ENCODE data around the gene RHOJ.
"Not testable (repeated sequence)": the region's sequence is repeated elsewhere in the genome, so short reads cannot be mapped to it uniquely, and the experiment has no call there.

Gene RHOJ

DNA sequence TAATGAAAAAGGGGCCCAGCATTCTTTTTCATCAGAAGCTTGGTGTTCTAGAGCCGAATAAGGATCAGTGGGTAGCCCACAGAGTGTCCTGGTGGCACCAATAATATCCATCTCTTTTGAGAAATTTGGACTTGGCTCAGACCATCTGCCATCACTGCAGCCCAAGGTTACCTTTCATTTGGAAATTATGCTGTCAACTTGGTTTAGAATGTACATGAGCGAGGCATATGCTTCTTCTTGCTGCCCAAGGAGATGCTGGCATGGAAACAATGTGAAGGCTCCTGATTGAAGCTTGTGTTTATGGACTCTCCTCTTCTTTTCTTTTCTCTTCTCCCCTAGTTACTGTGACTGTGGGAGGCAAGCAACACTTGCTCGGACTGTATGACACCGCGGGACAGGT, 64.5 kb downstream of the RHOJ start:
- no peaks in the 10 kb centered on the region for H3K4me1 ChIP-seq (ENCODE audit: control insufficient read depth, insufficient read depth, low read length)
- H3K36me3 ChIP-seq (ENCODE audit: control insufficient read depth, insufficient read depth, low read length): no peaks in the 10 kb centered on the region
- no peak overlapping the region for H3K4me3 ChIP-seq (ENCODE audit: low read depth, low read length)
- no peak overlapping the region for H3K27ac ChIP-seq (ENCODE audit: low read depth, low read length)
- no peak overlapping the region for H3K9ac ChIP-seq (ENCODE audit: low read depth, low read length)
- no peaks in the 10 kb centered on the region for H3K27me3 ChIP-seq (ENCODE audit: control insufficient read depth, insufficient read depth, low read length)
- peaks cover 18% of the 10 kb centered on the region for H3K9me3 ChIP-seq (ENCODE audit: control insufficient read depth, insufficient read depth, low read length)

- no peaks in the 10 kb centered on the region for H3K36me3 ChIP-seq (ENCODE audit: control insufficient read depth, insufficient read depth, low read length)
- no peaks in the 10 kb centered on the region for H3K27me3 ChIP-seq (ENCODE audit: control insufficient read depth, insufficient read depth, low read length)
- peaks cover 18% of the 10 kb centered on the region for H3K9me3 ChIP-seq (ENCODE audit: control insufficient read depth, insufficient read depth, low read length)
- no peaks in the 10 kb centered on the region for H3K4me1 ChIP-seq (ENCODE audit: control insufficient read depth, insufficient read depth, low read length)
- H3K4me3 ChIP-seq (ENCODE audit: low read depth, low read length): no peak overlapping the region
- no peak overlapping the region for H3K27ac ChIP-seq (ENCODE audit: low read depth, low read length)
- H3K9ac ChIP-seq (ENCODE audit: low read depth, low read length): no peak overlapping the region
These were observed 65.5 kb downstream of the RHOJ start for GRCh38 chr14:63269561-63270225.

- Histone ChIP-seq H3K9ac (ENCODE audit: low read depth, low read length) (no peak overlapping the region), H3K27me3 (ENCODE audit: control insufficient read depth, insufficient read depth, low read length) (no peaks in the 10 kb centered on the region)
These were observed 68.9 kb downstream of the RHOJ start for GRCh38 chr14:63273129-63273528.

DNA sequence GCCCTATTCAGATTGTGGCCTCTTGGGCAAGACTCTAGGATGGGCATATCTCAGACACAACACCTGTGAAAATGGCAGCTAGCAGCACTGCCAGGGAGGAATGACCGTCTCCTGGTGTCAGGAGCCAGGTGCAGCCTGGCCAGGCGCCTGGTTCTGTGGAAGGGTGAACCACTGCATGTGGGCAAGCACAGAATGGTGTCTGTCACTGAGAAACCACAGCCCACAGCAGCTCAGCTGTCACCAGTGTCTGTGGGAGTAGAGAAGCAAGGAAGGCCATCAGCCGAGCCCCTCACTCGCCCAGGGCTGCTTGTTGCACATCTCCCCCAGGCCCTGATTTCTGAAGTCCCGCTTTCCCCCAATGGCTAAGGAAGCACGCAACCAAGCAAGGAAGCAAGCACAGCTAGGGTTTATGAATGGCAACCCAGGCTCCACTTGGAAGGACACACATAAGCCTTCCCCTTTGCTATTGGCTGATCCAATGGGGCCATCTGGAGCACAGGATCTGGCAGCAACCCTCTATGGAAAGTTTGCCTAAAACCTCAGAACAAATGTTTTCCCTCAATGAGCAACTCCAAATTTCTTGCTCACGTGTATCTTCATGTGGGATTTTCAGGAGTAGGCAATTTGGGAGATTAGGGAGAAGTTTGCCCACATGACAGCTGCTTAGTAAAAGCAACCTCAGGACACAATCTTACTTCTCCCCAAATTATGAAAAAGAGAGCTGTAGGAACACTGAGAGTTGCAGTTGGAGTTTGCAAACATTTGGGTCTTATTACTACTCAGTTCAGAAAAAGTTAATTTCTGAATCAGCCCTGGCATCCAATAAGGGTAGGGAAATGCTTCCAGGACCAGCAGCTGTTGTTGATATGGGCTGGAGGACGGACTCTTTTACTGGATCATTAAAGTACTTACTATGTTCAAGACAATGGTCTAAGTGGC, 69.7 kb downstream of the RHOJ start:
- Histone ChIP-seq H3K9ac (ENCODE audit: low read depth, low read length) (no peak overlapping the region), H3K9me3 (ENCODE audit: control insufficient read depth, insufficient read depth, low read length) (no peaks in the 10 kb centered on the region), H3K4me1 (ENCODE audit: control insufficient read depth, insufficient read depth, low read length) (peaks cover 14% of the 10 kb centered on the region), H3K27me3 (ENCODE audit: control insufficient read depth, insufficient read depth, low read length) (no peaks in the 10 kb centered on the region), H3K36me3 (ENCODE audit: control insufficient read depth, insufficient read depth, low read length) (no peaks in the 10 kb centered on the region), H3K27ac (ENCODE audit: low read depth, low read length) (no peak overlapping the region), H3K4me3 (ENCODE audit: low read depth, low read length) (no peak overlapping the region)

More at GRCh38 chr14:63273129-63273528, 68.9 kb downstream of the RHOJ start:
- Histone ChIP-seq H3K9me3 (ENCODE audit: control insufficient read depth, insufficient read depth, low read length) (no peaks in the 10 kb centered on the region), H3K36me3 (ENCODE audit: control insufficient read depth, insufficient read depth, low read length) (no peaks in the 10 kb centered on the region), H3K27ac (ENCODE audit: low read depth, low read length) (no peak overlapping the region), H3K4me3 (ENCODE audit: low read depth, low read length) (no peak overlapping the region), H3K4me1 (ENCODE audit: control insufficient read depth, insufficient read depth, low read length) (peaks cover 14% of the 10 kb centered on the region)

GRCh38 chr14:63275611-63276010, 71.4 kb downstream of the RHOJ start:
- H3K27ac ChIP-seq (ENCODE audit: low read depth, low read length): no peak overlapping the region
- H3K9ac ChIP-seq (ENCODE audit: low read depth, low read length): no peak overlapping the region
- no peaks in the 10 kb centered on the region for H3K9me3 ChIP-seq (ENCODE audit: control insufficient read depth, insufficient read depth, low read length)

DNA sequence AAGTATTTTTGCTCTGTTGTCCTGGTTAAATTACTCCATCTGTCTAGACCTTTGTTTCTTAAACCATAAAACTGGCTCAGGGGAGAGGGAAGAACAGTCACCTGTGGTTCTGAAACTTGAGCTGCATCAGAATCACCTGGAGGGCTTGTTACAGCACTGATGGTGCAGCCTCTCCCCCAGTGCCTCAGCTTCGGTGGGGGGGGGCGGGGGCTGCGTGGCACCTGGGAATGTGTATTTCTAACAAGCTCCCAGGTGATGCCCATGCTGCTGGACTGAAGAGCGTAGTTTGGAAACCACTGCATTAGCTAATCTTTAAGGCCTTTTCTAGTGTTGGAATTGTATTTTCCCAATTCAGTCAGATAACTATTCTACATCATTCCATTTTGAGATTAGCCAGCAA, 71.8 kb downstream of the RHOJ start:
- no peak overlapping the region for H3K27ac ChIP-seq (ENCODE audit: low read depth, low read length)
- no peaks in the 10 kb centered on the region for H3K9me3 ChIP-seq (ENCODE audit: control insufficient read depth, insufficient read depth, low read length)
- H3K36me3 ChIP-seq (ENCODE audit: control insufficient read depth, insufficient read depth, low read length): no peaks in the 10 kb centered on the region
- no peak overlapping the region for H3K9ac ChIP-seq (ENCODE audit: low read depth, low read length)
- no peak overlapping the region for H3K4me3 ChIP-seq (ENCODE audit: low read depth, low read length)
- no peaks in the 10 kb centered on the region for H3K27me3 ChIP-seq (ENCODE audit: control insufficient read depth, insufficient read depth, low read length)
- peaks cover 14% of the 10 kb centered on the region for H3K4me1 ChIP-seq (ENCODE audit: control insufficient read depth, insufficient read depth, low read length)

More at GRCh38 chr14:63275611-63276010, 71.4 kb downstream of the RHOJ start:
- H3K27me3 ChIP-seq (ENCODE audit: control insufficient read depth, insufficient read depth, low read length): no peaks in the 10 kb centered on the region
- H3K36me3 ChIP-seq (ENCODE audit: control insufficient read depth, insufficient read depth, low read length): no peaks in the 10 kb centered on the region
- peaks cover 14% of the 10 kb centered on the region for H3K4me1 ChIP-seq (ENCODE audit: control insufficient read depth, insufficient read depth, low read length)
- H3K4me3 ChIP-seq (ENCODE audit: low read depth, low read length): no peak overlapping the region

GRCh38 chr14:63276492-63277342, 72.5 kb downstream of the RHOJ start:
- no peaks in the 10 kb centered on the region for H3K36me3 ChIP-seq (ENCODE audit: control insufficient read depth, insufficient read depth, low read length)
- H3K27me3 ChIP-seq (ENCODE audit: control insufficient read depth, insufficient read depth, low read length): no peaks in the 10 kb centered on the region
- no peaks in the 10 kb centered on the region for H3K9me3 ChIP-seq (ENCODE audit: control insufficient read depth, insufficient read depth, low read length)
- peaks cover 14% of the 10 kb centered on the region for H3K4me1 ChIP-seq (ENCODE audit: control insufficient read depth, insufficient read depth, low read length)
- H3K9ac ChIP-seq (ENCODE audit: low read depth, low read length): no peak overlapping the region
- H3K27ac ChIP-seq (ENCODE audit: low read depth, low read length): no peak overlapping the region
- no peak overlapping the region for H3K4me3 ChIP-seq (ENCODE audit: low read depth, low read length)

DNA sequence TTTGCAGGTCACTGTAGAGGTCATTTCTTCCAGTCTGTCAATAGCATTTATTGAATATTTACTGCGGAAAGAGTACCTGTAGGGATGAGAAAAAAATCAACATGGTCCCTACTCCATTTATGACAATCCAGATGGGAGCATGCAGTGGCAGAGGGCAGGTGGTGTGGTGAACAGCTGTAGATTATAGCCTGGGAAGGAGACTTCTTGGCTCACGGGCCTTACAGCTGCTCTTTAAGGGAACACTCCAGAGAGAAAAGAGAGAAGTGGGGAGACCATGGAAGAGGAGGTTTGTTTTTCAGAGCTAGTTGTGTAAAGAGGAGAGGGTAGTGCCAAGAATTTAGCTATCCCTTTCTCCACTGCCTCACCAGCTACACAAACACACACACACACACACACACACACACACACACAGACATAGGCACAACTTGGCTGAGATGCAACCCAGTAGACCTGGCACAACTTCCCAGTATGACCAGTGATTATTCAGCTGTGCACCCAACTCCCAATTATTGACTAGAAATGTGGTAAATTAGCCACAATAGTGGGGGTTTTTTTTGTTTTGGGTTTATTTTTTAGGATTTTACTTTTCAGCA, 73.4 kb downstream of the RHOJ start:
- Histone ChIP-seq H3K27me3 (ENCODE audit: control insufficient read depth, insufficient read depth, low read length) (no peaks in the 10 kb centered on the region), H3K4me1 (ENCODE audit: control insufficient read depth, insufficient read depth, low read length) (peaks cover 14% of the 10 kb centered on the region), H3K4me3 (ENCODE audit: low read depth, low read length) (no peak overlapping the region), H3K36me3 (ENCODE audit: control insufficient read depth, insufficient read depth, low read length) (no peaks in the 10 kb centered on the region), H3K9me3 (ENCODE audit: control insufficient read depth, insufficient read depth, low read length) (no peaks in the 10 kb centered on the region), H3K9ac (ENCODE audit: low read depth, low read length) (no peak overlapping the region), H3K27ac (ENCODE audit: low read depth, low read length) (no peak overlapping the region)

- peaks cover 14% of the 10 kb centered on the region for H3K4me1 ChIP-seq (ENCODE audit: control insufficient read depth, insufficient read depth, low read length)
- H3K27ac ChIP-seq (ENCODE audit: low read depth, low read length); H3K9ac ChIP-seq (ENCODE audit: low read depth, low read length); H3K27me3 ChIP-seq (ENCODE audit: control insufficient read depth, insufficient read depth, low read length); H3K9me3 ChIP-seq (ENCODE audit: control insufficient read depth, insufficient read depth, low read length); H3K4me3 ChIP-seq (ENCODE audit: low read depth, low read length); H3K36me3 ChIP-seq (ENCODE audit: control insufficient read depth, insufficient read depth, low read length): not testable (repeated sequence)
These were observed 75.7 kb downstream of the RHOJ start for GRCh38 chr14:63279933-63280332.

DNA sequence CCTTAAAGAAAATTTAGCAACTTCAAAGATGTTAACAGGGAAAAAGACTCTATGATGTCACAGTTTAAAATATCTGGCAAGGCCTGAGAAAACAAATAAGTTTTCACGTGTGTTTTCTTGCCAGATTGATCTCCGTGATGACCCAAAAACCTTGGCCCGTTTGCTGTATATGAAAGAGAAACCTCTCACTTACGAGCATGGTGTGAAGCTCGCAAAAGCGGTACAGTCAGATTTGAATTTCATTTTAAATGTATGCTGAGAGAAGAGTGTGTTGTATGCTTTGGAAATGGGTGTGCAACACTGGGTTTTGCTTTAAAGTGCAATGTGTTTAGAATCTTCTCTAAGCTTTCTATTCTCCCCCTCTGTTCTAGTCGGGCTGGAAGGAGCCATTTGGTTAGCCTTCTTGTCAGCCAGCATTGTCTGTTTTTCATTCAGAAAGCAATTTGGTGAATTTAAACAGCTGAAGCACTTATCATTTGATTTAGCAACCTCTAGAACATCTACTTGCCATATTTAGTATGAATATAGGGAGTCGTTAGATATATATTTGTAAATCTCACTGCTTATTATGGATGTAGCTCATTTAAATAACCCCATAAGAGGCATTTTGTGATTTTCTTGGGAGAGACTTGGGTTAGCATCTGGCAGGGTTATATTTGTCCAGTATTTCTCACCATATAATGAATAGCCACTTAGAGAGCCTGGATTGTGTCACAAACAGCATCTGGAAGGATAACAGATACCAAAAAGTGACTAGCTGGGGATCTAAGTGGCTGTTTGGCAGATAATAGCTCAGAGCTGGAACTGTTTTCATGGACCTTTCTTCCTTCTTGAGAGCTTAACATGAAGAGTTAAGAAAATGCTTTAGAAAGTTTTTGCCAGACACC, 79.0 kb downstream of the RHOJ start:
- H3K36me3 ChIP-seq (ENCODE audit: control insufficient read depth, insufficient read depth, low read length): no peaks in the 10 kb centered on the region
- H3K4me3 ChIP-seq (ENCODE audit: low read depth, low read length): no peak overlapping the region
- H3K9me3 ChIP-seq (ENCODE audit: control insufficient read depth, insufficient read depth, low read length): no peaks in the 10 kb centered on the region
- no peak overlapping the region for H3K9ac ChIP-seq (ENCODE audit: low read depth, low read length)
- peaks cover 9% of the 10 kb centered on the region for H3K4me1 ChIP-seq (ENCODE audit: control insufficient read depth, insufficient read depth, low read length)
- no peak overlapping the region for H3K27ac ChIP-seq (ENCODE audit: low read depth, low read length)
- no peaks in the 10 kb centered on the region for H3K27me3 ChIP-seq (ENCODE audit: control insufficient read depth, insufficient read depth, low read length)

Measured in HUES48 (cell line).